HepG2 (cell line): ENCODE data around the gene HEMK1. TPM values are rescaled to one million over a fixed set of nuclear protein-coding genes. Genes with fewer than 3 reads are reported as not detected.

Experiments used
- CREM ChIP-seq, 2 experiments: sonication (generic) in 1 of 2; formaldehyde crosslinking in 1 of 2; IDR thresholded peaks; 2 replicates each; pipeline versions ENCODE4 v1.4.0 to v1.6.1; 2016 to 2020; ENCODE audit warnings: antibody characterized with exemption in 1 of 2, mild to moderate bottlenecking in 1 of 2, missing genetic modification reagents in 1 of 2
- GABPA ChIP-seq, 2 experiments: IDR thresholded peaks; 2 replicates each; pipeline ENCODE4 v1.6.1; 2011 to 2016; ENCODE audit warnings: low read depth in 2 of 2, low read length in 1 of 2, missing biosample characterization in 1 of 2, missing genetic modification characterization in 1 of 2
- HMG20A ChIP-seq: IDR thresholded peaks from 2 replicates; pipeline ENCODE4 v1.6.1; 2016; ENCODE audit warnings: borderline replicate concordance
- KLF13 ChIP-seq: sonication (generic); formaldehyde crosslinking; IDR thresholded peaks from 2 replicates; pipeline ENCODE4 v1.4.0; 2020; ENCODE audit warnings: mild to moderate bottlenecking, missing genetic modification reagents
- NR2F1 ChIP-seq, 2 experiments: fragments of 450-650 bp in 1 of 2; formaldehyde crosslinking in 1 of 2; IDR thresholded peaks; 2 replicates each; pipeline versions ENCODE4 v1.5.0 to v1.6.1; 2016 to 2020; ENCODE audit warnings: mild to moderate bottlenecking in 1 of 2, missing compliant biosample characterization in 1 of 2, missing genetic modification reagents in 1 of 2, moderate library complexity in 1 of 2
- TAF15 ChIP-seq: fragments of 200-400 bp; formaldehyde crosslinking; IDR thresholded peaks from one replicate; pipeline ENCODE4 v1.6.1; 2018; ENCODE audit warnings: mild to moderate bottlenecking, low read depth, low read length; ENCODE audit not compliant: poor library complexity, severe bottlenecking
- ZNF292 ChIP-seq: sonication (generic); formaldehyde crosslinking; IDR thresholded peaks from 2 replicates; pipeline ENCODE4 v1.8.1; 2022; ENCODE audit warnings: mild to moderate bottlenecking, low read depth, missing genetic modification reagents, borderline replicate concordance
- ZNF670 ChIP-seq: sonication (generic); formaldehyde crosslinking; IDR thresholded peaks from 2 replicates; pipeline ENCODE4 v1.8.0; 2022; ENCODE audit warnings: mild to moderate bottlenecking, missing genetic modification reagents, borderline replicate concordance
- ZNF703 ChIP-seq: sonication (generic); formaldehyde crosslinking; IDR thresholded peaks from 2 replicates; pipeline ENCODE4 v1.5.1; 2020; ENCODE audit warnings: missing genetic modification reagents, mild to moderate bottlenecking, moderate library complexity, borderline replicate concordance
- ZSCAN31 ChIP-seq: sonication (generic); formaldehyde crosslinking; IDR thresholded peaks from 2 replicates; pipeline ENCODE4 v1.5.0; 2020; ENCODE audit warnings: low read depth, mild to moderate bottlenecking, missing genetic modification reagents
- polyA plus RNA-seq, 8 experiments: library from polyadenylated mRNA; depleted of rRNA in 3 of 8; stranded (reverse) in 7 of 8; unstranded in 1 of 8; fragments of >200 nt; fragmentation: Illumina TruSeq in 4 of 8; extraction: Trizol in 4 of 8; gene quantifications; 2 replicates each; pipeline versions ENCODE4 v1.2.1 to v1.2.3, GENCODE V29; 2011 to 2016; ENCODE audit warnings: low read depth in 4 of 8, missing spikeins in 1 of 8, mixed read lengths in 1 of 8; ENCODE audit not compliant: insufficient read depth in 1 of 8
- total RNA-seq, 5 experiments: library from RNA; depleted of rRNA; stranded (reverse); fragments of >200 nt; fragmentation: Illumina TruSeq; extraction: Trizol; gene quantifications; 2 replicates each; pipeline ENCODE4 v1.2.3, GENCODE V29; 2016; ENCODE audit warnings: low read depth in 1 of 5
- TF ChIP-seq, protein P1 (sequence below): sonication (generic); formaldehyde crosslinking; IDR thresholded peaks from 2 replicates; pipeline ENCODE4 v1.4.0; 2020; ENCODE audit warnings: missing genetic modification reagents, mild to moderate bottlenecking, borderline replicate concordance
- TF ChIP-seq, protein P2 (sequence below): sonication (generic); formaldehyde crosslinking; IDR thresholded peaks from 2 replicates; pipeline ENCODE4 v1.4.0; 2020; ENCODE audit warnings: missing genetic modification reagents, low read depth, mild to moderate bottlenecking, borderline replicate concordance
- TF ChIP-seq, protein P3 (sequence below): sonication (generic); formaldehyde crosslinking; IDR thresholded peaks from 2 replicates; pipeline ENCODE4; 2020; ENCODE audit warnings: missing genetic modification reagents, mild to moderate bottlenecking, borderline replicate concordance
- TF ChIP-seq, protein P4 (sequence below): sonication (generic); formaldehyde crosslinking; IDR thresholded peaks from 2 replicates; pipeline ENCODE4 v1.4.0; 2020; ENCODE audit warnings: missing genetic modification reagents, borderline replicate concordance

Gene HEMK1
- total and polyA plus RNA-seq, 2 of the 13 experiments (the other 11 are each of a cell fraction or from before 2014, with no cell fraction given), result 9.8 to 12.6 TPM

- TF ChIP-seq HMG20A (CRISPR knock-in tag), result no peak; the same call in 1 of the 2 replicates
- TF ChIP-seq TAF15, result no peak
- TF ChIP-seq, protein P1, sequence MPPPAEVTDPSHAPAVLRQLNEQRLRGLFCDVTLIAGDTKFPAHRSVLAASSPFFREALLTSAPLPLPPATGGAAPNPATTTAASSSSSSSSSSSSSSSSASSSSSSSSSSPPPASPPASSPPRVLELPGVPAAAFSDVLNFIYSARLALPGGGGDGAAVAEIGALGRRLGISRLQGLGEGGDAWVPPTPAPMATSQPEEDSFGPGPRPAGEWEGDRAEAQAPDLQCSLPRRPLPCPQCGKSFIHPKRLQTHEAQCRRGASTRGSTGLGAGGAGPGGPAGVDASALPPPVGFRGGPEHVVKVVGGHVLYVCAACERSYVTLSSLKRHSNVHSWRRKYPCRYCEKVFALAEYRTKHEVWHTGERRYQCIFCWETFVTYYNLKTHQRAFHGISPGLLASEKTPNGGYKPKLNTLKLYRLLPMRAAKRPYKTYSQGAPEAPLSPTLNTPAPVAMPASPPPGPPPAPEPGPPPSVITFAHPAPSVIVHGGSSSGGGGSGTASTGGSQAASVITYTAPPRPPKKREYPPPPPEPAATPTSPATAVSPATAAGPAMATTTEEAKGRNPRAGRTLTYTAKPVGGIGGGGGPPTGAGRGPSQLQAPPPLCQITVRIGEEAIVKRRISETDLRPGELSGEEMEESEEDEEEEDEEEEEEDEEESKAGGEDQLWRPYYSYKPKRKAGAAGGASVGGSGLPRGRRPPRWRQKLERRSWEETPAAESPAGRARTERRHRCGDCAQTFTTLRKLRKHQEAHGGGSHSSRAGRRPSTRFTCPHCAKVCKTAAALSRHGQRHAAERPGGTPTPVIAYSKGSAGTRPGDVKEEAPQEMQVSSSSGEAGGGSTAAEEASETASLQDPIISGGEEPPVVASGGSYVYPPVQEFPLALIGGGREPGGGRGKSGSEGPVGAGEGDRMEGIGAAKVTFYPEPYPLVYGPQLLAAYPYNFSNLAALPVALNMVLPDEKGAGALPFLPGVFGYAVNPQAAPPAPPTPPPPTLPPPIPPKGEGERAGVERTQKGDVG (CRISPR knock-in tag), result no peak
- TF ChIP-seq, protein P2, sequence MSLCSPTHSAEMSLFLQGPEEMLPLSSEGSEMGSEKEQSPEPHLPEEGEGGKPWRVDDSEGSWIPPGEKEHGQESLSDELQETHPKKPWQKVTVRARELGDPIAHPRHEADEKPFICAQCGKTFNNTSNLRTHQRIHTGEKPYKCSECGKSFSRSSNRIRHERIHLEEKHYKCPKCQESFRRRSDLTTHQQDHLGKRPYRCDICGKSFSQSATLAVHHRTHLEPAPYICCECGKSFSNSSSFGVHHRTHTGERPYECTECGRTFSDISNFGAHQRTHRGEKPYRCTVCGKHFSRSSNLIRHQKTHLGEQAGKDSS (CRISPR knock-in tag), result peak; percentile 68; the same call in 1 of the 2 replicates
- TF ChIP-seq ZNF703 (CRISPR knock-in tag), result no peak
- TF ChIP-seq NR2F1 (CRISPR knock-in tag; IDR thresholded peaks at IDR 0.05), result no peak
- TF ChIP-seq GABPA (IDR thresholded peaks at IDR 0.05; ENCODE audit: low read depth, low read length), result no peak
- peak; percentile 37; the same call in 1 of the 2 replicates for TF ChIP-seq GABPA (CRISPR knock-in tag; IDR thresholded peaks at IDR 0.05; ENCODE audit: low read depth)
- no peak; the same call in 1 of the 2 replicates for TF ChIP-seq CREM (IDR thresholded peaks at IDR 0.05)
- no peak for TF ChIP-seq CREM (CRISPR knock-in tag; IDR thresholded peaks at IDR 0.05)
- TF ChIP-seq KLF13, result peak; percentile 74; the same call in 1 of the 2 replicates
- TF ChIP-seq, protein P3, sequence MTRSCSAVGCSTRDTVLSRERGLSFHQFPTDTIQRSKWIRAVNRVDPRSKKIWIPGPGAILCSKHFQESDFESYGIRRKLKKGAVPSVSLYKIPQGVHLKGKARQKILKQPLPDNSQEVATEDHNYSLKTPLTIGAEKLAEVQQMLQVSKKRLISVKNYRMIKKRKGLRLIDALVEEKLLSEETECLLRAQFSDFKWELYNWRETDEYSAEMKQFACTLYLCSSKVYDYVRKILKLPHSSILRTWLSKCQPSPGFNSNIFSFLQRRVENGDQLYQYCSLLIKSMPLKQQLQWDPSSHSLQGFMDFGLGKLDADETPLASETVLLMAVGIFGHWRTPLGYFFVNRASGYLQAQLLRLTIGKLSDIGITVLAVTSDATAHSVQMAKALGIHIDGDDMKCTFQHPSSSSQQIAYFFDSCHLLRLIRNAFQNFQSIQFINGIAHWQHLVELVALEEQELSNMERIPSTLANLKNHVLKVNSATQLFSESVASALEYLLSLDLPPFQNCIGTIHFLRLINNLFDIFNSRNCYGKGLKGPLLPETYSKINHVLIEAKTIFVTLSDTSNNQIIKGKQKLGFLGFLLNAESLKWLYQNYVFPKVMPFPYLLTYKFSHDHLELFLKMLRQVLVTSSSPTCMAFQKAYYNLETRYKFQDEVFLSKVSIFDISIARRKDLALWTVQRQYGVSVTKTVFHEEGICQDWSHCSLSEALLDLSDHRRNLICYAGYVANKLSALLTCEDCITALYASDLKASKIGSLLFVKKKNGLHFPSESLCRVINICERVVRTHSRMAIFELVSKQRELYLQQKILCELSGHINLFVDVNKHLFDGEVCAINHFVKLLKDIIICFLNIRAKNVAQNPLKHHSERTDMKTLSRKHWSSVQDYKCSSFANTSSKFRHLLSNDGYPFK, result no peak; the same call in 1 of the 2 replicates
- peak; percentile 91 for TF ChIP-seq ZNF292 (CRISPR knock-in tag)
- TF ChIP-seq ZSCAN31 (CRISPR knock-in tag), result peak; percentile 60
- TF ChIP-seq, protein P4, sequence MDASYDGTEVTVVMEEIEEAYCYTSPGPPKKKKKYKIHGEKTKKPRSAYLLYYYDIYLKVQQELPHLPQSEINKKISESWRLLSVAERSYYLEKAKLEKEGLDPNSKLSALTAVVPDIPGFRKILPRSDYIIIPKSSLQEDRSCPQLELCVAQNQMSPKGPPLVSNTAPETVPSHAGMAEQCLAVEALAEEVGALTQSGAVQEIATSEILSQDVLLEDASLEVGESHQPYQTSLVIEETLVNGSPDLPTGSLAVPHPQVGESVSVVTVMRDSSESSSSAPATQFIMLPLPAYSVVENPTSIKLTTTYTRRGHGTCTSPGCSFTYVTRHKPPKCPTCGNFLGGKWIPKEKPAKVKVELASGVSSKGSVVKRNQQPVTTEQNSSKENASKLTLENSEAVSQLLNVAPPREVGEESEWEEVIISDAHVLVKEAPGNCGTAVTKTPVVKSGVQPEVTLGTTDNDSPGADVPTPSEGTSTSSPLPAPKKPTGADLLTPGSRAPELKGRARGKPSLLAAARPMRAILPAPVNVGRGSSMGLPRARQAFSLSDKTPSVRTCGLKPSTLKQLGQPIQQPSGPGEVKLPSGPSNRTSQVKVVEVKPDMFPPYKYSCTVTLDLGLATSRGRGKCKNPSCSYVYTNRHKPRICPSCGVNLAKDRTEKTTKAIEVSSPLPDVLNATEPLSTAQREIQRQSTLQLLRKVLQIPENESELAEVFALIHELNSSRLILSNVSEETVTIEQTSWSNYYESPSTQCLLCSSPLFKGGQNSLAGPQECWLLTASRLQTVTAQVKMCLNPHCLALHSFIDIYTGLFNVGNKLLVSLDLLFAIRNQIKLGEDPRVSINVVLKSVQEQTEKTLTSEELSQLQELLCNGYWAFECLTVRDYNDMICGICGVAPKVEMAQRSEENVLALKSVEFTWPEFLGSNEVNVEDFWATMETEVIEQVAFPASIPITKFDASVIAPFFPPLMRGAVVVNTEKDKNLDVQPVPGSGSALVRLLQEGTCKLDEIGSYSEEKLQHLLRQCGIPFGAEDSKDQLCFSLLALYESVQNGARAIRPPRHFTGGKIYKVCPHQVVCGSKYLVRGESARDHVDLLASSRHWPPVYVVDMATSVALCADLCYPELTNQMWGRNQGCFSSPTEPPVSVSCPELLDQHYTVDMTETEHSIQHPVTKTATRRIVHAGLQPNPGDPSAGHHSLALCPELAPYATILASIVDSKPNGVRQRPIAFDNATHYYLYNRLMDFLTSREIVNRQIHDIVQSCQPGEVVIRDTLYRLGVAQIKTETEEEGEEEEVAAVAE (CRISPR knock-in tag), result no peak
- no peak for TF ChIP-seq ZNF670 (CRISPR knock-in tag)
Measured at GRCh38 chr3:50587806-50588758, 18.8 kb downstream of the HEMK1 start (continued).
